Aorta (tissue), 5 donors: Measurements from ENCODE around the gene G3BP2. TPM values are rescaled to one million over a fixed set of nuclear protein-coding genes. Genes with fewer than 3 reads are reported as not detected.

Experiments
- ATAC-seq: fragments of 200-7000 bp; cut with Tn5 transposase; one replicate; pipeline ENCODE4 v1.9.1; 2022; ENCODE audit warnings: moderate library complexity; ENCODE audit not compliant: low FRiP score
- DNase-seq, 2 donors: peaks; one replicate each; pipeline ENCODE4 v3.0.0-alpha.2; 2020
- H3K27ac ChIP-seq, 2 donors: one replicate each; pipeline ENCODE4 v1.5.1; 2013; ENCODE audit warnings: low read length in 2 of 2, mild to moderate bottlenecking in 2 of 2, moderate library complexity in 2 of 2, control low read depth in 1 of 2, inconsistent platforms in 1 of 2, low read depth in 1 of 2
- H3K27me3 ChIP-seq, 2 donors: one replicate each; pipeline ENCODE4 v1.6.1; 2013; ENCODE audit warnings: control low read depth in 1 of 2, low read length in 1 of 2, mild to moderate bottlenecking in 1 of 2, moderate library complexity in 1 of 2; ENCODE audit not compliant: insufficient read depth in 2 of 2, control insufficient read depth in 1 of 2
- H3K36me3 ChIP-seq, 2 donors: one replicate each; pipeline ENCODE4 v1.6.1; 2013; ENCODE audit warnings: control low read depth in 1 of 2, low read length in 1 of 2, mild to moderate bottlenecking in 1 of 2; ENCODE audit not compliant: insufficient read depth in 2 of 2, control insufficient read depth in 1 of 2
- H3K4me1 ChIP-seq, 2 donors: one replicate each; pipeline ENCODE4 v1.6.1; 2013; ENCODE audit warnings: low read length in 2 of 2, control low read depth in 1 of 2, mild to moderate bottlenecking in 1 of 2, moderate library complexity in 1 of 2; ENCODE audit not compliant: insufficient read depth in 2 of 2, control insufficient read depth in 1 of 2
- H3K4me3 ChIP-seq, 2 donors: one replicate each; pipeline ENCODE4 v1.5.1; 2013; ENCODE audit warnings: low read length in 2 of 2, control low read depth in 1 of 2, mild to moderate bottlenecking in 1 of 2
- H3K9me3 ChIP-seq: one replicate; pipeline ENCODE4 v1.6.1; 2013; ENCODE audit warnings: mild to moderate bottlenecking, low read length; ENCODE audit not compliant: control insufficient read depth
- WGBS, 2 donors: extraction: QIAGEN DNeasy Blood & Tissue Kit; methylation state at CpG; one replicate each; pipeline ENCODE4 v1.1.7; 2013; 5-methylcytosine and 5-hydroxymethylcytosine counted together
- intact Hi-C, 2 donors: fragments of 100-400 bp; cut with DNase I; formaldehyde crosslinking; loops; one replicate each; pipeline versions ENCODE4 v1.14.2 to v1.15.0; 2022
- polyA plus RNA-seq, 2 donors: library from polyadenylated mRNA; stranded (reverse); fragments of 200-250 nt; gene quantifications; one replicate each; pipeline ENCODE4 v1.2.3, GENCODE V29; 2013
- total RNA-seq, 2 donors: library from RNA; stranded (reverse); fragmentation: NEBNext Ultra II Directional; extraction: Animal tissue kit (Norgen Biotek cat#: 25700); gene quantifications; one replicate each; pipeline ENCODE4 v1.2.1, GENCODE V29; 2021
- donor health status: healthy with polysubstance abuse.
- donor health status: Bipolar disorder and iron deficiency.
- donor health status: DM: no; HTN: no; CAD: no.
- donor health status: DM: no; HTN: no; CAD: no.
- donor health status: DM: yes; HTN: yes; CAD: no.

G3BP2 gene
- total and polyA plus RNA-seq, 4 donors: 36.7 to 99.7 (median 69.1) TPM

DNA sequence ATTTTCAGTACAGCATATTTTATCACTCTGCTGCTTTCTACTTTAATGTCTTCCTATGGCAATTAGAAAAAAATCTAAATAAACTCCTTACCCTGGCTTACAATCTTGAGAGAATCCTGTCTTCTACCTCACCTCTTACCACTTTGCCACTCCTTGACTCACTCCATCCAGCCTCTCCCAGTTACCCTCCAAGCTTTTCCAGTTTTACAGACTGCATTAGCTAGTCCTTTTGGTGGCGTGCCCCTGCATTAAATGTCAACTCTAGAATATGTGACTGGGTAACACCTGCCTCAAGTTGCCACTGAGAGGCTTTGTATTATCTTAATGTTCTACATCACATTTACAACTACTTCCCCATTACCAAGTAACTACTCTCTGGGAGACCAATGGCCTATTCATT lies 35.4 kb downstream of the G3BP2 start:
- Histone ChIP-seq H3K27me3 (no peaks in the 10 kb centered on the region), H3K9me3 (no peaks in the 10 kb centered on the region), H3K4me1 (no peaks in the 10 kb centered on the region), H3K36me3 (no peaks in the 10 kb centered on the region), H3K27ac (no peak overlapping the region), H3K4me3 (no peak overlapping the region)
- DNase-seq (no peak), ATAC-seq (no peak)
- intact Hi-C loops: loop anchor here in 1 of 2 donors (10.0 kb wide), 1 partner anchor 207 kb away; no protein-coding TSS in a partner anchor
- 96 to 97% methylated on average over 1 of the region's 1 CpG for WGBS, 2 donors

DNA sequence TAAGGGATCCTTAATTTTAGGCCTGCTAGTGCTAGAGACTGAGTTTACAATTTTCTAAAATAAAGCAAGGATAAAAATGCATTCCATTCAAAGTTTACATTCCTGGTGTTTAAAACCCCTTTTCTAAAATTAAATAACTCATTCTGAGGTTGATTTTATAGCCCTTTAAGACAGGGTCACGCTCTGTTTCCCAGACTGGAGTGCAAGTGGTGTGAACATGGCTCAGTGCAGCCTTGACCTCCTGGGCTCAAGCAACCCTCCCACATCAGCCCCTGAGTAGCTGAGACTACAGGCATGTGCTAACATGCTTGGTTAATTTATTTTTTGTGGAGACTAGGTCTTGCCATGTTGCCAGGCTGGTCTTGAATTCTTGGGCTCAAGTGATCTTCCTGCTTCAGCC lies 36.0 kb downstream of the G3BP2 start:
- no peak overlapping the region for H3K4me3 ChIP-seq
- ATAC-seq (no peak), DNase-seq (no peak)
- H3K27me3 ChIP-seq: no peaks in the 10 kb centered on the region
- H3K27ac ChIP-seq: no peak overlapping the region
- H3K4me1 ChIP-seq: no peaks in the 10 kb centered on the region
- intact Hi-C loops: loop anchor here in 1 of 2 donors (10.0 kb wide), 1 partner anchor 208 kb away; no protein-coding TSS in a partner anchor
- WGBS, 2 donors: 36 to 54% methylated on average over 1 of the region's 1 CpG
- no peaks in the 10 kb centered on the region for H3K9me3 ChIP-seq
- H3K36me3 ChIP-seq: no peaks in the 10 kb centered on the region

DNA sequence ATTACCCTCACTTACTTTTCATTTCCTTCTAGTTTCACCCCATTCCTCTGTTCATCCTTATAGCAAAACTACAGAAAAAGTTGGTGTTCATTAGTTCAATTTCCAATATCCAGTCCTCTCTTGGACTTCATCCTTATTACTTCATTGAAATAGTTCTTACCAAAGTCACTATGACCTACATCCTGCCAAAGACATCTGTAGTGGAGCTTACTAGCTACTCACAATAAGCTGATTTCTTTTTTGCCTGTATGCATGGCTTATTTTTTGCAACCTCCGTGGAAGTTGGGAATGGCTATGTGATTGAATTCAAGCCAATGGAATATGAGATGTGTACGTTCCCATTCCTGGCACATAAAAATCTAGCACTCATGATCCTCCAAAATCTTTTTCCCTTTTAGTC lies 38.3 kb downstream of the G3BP2 start:
- Histone ChIP-seq H3K9me3 (no peaks in the 10 kb centered on the region), H3K27ac (no peak overlapping the region), H3K27me3 (no peaks in the 10 kb centered on the region), H3K4me3 (no peak overlapping the region), H3K36me3 (no peaks in the 10 kb centered on the region), H3K4me1 (no peaks in the 10 kb centered on the region)
- no peak for DNase-seq
- ATAC-seq: no peak
- 40 to 45% methylated on average over 2 of the region's 2 CpGs for WGBS, 2 donors
- intact Hi-C loops: loop anchor here in 1 of 2 donors (10.0 kb wide), 1 partner anchor 210 kb away; no protein-coding TSS in a partner anchor

DNA sequence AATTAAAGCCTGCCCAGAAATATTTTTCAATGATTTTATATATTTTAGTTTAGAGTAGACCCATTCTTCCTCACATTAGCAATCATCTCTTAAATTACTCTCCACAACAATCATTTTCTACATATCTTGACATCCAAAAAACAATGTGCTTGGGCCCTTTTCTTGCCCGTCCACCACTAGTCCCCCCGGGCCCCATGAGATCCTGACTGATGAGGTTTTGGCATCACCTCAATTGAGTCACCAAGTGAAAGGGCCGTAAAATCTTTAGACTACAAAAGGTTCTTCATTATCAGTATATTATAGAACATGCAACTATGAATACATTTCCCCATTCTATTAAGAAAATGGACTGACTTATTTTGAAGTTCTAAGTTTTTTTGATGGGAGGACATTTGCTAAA lies 38.9 kb downstream of the G3BP2 start:
- 82 to 86% methylated on average over 3 of the region's 3 CpGs for WGBS, 2 donors
- intact Hi-C loops: loop anchor here in 1 of 2 donors (10.0 kb wide), 1 partner anchor 211 kb away; no protein-coding TSS in a partner anchor
- no peak for DNase-seq

DNA sequence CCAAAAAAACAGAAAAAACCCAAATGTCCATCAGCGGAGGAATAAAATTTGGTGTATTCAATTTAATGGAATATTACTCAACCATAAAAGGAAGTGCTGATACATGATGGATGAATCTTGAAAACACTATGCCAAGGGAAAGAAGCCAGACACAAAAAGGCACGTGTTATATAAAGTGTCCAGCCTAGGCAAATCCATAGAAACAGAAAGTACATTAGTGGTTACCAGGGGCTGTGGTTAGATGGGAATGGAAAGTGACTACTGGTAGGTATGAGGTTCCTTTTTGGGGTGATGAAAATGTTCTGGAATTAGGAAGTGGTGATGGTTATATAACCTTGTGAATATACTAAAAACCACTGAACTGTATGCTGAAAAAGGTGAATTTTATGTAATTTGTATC lies 39.4 kb downstream of the G3BP2 start:
- DNase-seq (no peak), ATAC-seq (no peak)
- Histone ChIP-seq H3K36me3 (no peaks in the 10 kb centered on the region), H3K27me3 (no peaks in the 10 kb centered on the region), H3K4me1 (peaks cover 0 to 2% of the 10 kb centered on the region in 2 donors), H3K4me3 (no peak overlapping the region), H3K27ac (no peak overlapping the region), H3K9me3 (no peaks in the 10 kb centered on the region)
- WGBS, 2 donors: 65 to 67% methylated on average over 2 of the region's 2 CpGs
- intact Hi-C loops: loop anchor here in 1 of 2 donors (10.0 kb wide), 1 partner anchor 211 kb away; no protein-coding TSS in a partner anchor

More for the DNA sequence above, 38.9 kb downstream of the G3BP2 start:
- no peaks in the 10 kb centered on the region for H3K36me3 ChIP-seq
- no peaks in the 10 kb centered on the region for H3K27me3 ChIP-seq
- no peak overlapping the region for H3K4me3 ChIP-seq
- H3K4me1 ChIP-seq: peaks cover 0 to under 1% of the 10 kb centered on the region in 2 donors
- ATAC-seq: no peak
- no peak overlapping the region for H3K27ac ChIP-seq
- no peaks in the 10 kb centered on the region for H3K9me3 ChIP-seq

DNA sequence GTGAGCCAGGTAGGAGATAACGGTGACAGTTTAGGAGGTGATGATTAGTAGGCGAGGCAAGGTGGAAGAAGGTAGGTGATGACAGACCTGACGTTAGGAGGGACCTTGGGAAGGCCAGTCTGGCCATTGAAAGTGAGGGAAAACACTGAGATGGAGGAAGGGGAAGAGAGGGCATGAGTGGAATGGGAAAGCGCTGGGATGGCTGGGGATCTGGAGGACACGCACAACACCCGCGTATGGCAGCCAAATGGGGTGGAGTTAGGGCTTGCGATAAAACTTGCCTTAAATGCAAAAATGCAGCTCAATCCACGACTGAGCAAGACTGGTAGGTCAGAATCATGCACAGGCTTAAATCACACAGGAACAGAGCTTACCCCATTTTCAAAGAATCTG lies 42.3 kb downstream of the G3BP2 start:
- Histone ChIP-seq H3K9me3 (no peaks in the 10 kb centered on the region), H3K4me1 (peaks cover 0 to 2% of the 10 kb centered on the region in 2 donors), H3K27me3 (no peaks in the 10 kb centered on the region), H3K4me3 (peak overlapping the region; percentile 24 to 59), H3K36me3 (no peaks in the 10 kb centered on the region), H3K27ac (no peak overlapping the region)
- 13 to 17% methylated on average over 9 of the region's 9 CpGs for WGBS, 2 donors
- DNase-seq (no peak), ATAC-seq (peak; percentile 62)
- intact Hi-C loops: loop anchor here in 1 of 2 donors (2.0 to 10.0 kb wide), 2 partner anchors 42 to 214 kb away; partner anchors contain the start of gene G3BP2

DNA sequence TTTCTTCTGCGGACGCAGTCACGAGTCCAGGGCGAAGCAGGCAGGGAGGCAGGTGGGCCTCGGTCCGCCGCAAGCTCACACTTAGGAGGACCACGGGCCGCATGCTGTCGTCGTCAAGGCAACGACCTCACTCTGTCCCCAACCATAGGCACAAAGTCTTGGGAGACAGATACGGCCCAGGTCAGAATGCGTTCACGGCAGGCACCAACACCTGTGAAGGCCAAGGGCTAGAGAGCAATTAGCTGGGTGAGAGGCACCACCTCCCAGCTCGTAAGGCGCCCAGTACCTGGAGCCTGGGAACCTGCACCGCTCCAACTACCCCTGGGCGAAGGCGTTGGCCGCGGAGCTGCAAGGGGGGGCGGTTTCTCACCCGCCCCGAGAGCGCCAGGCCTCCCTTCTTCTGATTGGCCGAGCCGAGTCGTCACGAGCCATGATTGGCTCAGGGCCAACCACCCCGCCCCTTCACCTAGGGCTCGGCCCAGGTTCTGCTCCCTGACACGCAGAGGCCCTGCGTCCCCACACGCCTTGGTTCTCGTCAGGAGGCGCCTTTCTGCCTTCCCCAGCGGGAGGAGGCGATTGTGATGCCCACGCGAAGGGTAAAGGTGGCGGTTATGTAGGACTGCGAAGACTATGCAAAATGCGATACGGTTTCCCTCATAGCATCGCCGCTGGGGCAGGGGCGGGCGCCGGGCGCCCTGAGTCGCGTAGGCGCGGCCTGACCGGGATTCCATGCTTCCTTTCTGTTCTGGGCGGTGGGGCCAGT lies 42.9 kb downstream of the G3BP2 start, which contains the start of gene CDKL2:
Gene CDKL2, minus strand, starts transcription at position 355 of the 763 bp plus-strand sequence. CDS start 4,540 bp downstream, outside the sequence.
- intact Hi-C loops: loop anchor here in 1 of 2 donors (2.0 to 10.0 kb wide), 2 partner anchors 42 to 214 kb away; partner anchors contain the start of gene G3BP2
- ATAC-seq (peak; percentile 94), DNase-seq (peak; percentile 89 to 95)
- Histone ChIP-seq H3K4me1 (peaks cover 0 to 2% of the 10 kb centered on the region in 2 donors), H3K27me3 (no peaks in the 10 kb centered on the region), H3K36me3 (no peaks in the 10 kb centered on the region), H3K4me3 (peak within 1 kb of the TSS; percentile 24 to 59), H3K27ac (no peak within 1 kb of the TSS), H3K9me3 (no peaks in the 10 kb centered on the region)
- WGBS, 2 donors: 1% methylated on average over 57 of the region's 57 CpGs

DNA sequence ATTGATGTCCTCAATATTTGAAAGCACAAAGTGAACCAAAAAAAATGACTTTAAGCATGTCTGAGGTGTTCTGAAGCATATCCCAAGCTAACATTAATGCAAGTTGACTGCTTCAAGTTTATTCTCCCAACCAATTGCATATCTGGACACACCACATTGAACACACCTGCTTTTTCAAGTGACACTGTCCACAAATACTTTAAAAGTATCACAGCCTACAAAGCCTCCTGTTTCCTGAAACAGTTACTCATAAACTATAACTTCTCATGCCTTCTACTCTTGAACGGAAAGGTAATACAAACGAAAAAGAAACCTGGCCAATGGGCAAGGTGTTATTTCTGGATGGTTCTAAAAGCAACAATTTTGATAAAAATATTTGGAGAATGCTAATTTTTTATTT lies 44.0 kb downstream of the G3BP2 start:
- no peaks in the 10 kb centered on the region for H3K27me3 ChIP-seq
- H3K4me1 ChIP-seq: peaks cover 0 to 2% of the 10 kb centered on the region in 2 donors
- H3K9me3 ChIP-seq: no peaks in the 10 kb centered on the region
- WGBS, 2 donors: 54 to 73% methylated on average over 2 of the region's 2 CpGs
- no peak overlapping the region for H3K4me3 ChIP-seq
- no peak for DNase-seq
- intact Hi-C loops: no loop called here
- no peaks in the 10 kb centered on the region for H3K36me3 ChIP-seq
- H3K27ac ChIP-seq: no peak overlapping the region
- no peak for ATAC-seq
